Sciatic nerve (tissue), 2 donors: Measurements from ENCODE around the gene BCAS3. TPM values are rescaled to one million over a fixed set of nuclear protein-coding genes. Genes with fewer than 3 reads are reported as not detected.
A peak's percentile ranks its signal among the peaks of the same experiment; 100 is the strongest.

Experiments used
- ATAC-seq: fragments of 200-7000 bp; cut with Tn5 transposase; one replicate; pipeline ENCODE4 v1.9.1; 2020; ENCODE audit warnings: mild to moderate bottlenecking, moderate library complexity
- DNase-seq: peaks from one replicate; pipeline ENCODE4 v3.0.0-alpha.2; 2020; ENCODE audit warnings: low spot score
- intact Hi-C: fragments of 100-400 bp; cut with DNase I; formaldehyde crosslinking; loops from one replicate; pipeline ENCODE4 v1.14.2; 2022
- total RNA-seq: library from RNA; stranded (reverse); fragmentation: NEBNext Ultra II Directional; extraction: Animal tissue kit (Norgen Biotek cat#: 25700); gene quantifications from one replicate; pipeline ENCODE4 v1.2.1, GENCODE V29; 2021
- donor health status: DM: no; HTN: no; CAD: no.
- donor health status: DM: no; HTN: no; CAD: no.

Gene BCAS3
- total RNA-seq, 1 donor from 2014 or later = 42.5 TPM

GRCh38 chr17:61392679-61393078 lies 715.0 kb downstream of the BCAS3 start:
- ATAC-seq (no peak), DNase-seq (no peak)
- intact Hi-C loops = loop anchor here (10.0 kb wide), 2 partner anchors 378 to 678 kb away; no protein-coding TSS in a partner anchor

GRCh38 chr17:61393550-61393903 lies 715.9 kb downstream of the BCAS3 start:
- DNase-seq (no peak), ATAC-seq (no peak)
- intact Hi-C loops = loop anchor here (10.0 kb wide), 2 partner anchors 379 to 679 kb away; no protein-coding TSS in a partner anchor

- intact Hi-C loops = loop anchor here (10.0 kb wide), 2 partner anchors 379 to 679 kb away; no protein-coding TSS in a partner anchor
- DNase-seq (no peak), ATAC-seq (peak; percentile 26)
Measured at GRCh38 chr17:61393904-61394629, 716.4 kb downstream of the BCAS3 start.

DNA sequence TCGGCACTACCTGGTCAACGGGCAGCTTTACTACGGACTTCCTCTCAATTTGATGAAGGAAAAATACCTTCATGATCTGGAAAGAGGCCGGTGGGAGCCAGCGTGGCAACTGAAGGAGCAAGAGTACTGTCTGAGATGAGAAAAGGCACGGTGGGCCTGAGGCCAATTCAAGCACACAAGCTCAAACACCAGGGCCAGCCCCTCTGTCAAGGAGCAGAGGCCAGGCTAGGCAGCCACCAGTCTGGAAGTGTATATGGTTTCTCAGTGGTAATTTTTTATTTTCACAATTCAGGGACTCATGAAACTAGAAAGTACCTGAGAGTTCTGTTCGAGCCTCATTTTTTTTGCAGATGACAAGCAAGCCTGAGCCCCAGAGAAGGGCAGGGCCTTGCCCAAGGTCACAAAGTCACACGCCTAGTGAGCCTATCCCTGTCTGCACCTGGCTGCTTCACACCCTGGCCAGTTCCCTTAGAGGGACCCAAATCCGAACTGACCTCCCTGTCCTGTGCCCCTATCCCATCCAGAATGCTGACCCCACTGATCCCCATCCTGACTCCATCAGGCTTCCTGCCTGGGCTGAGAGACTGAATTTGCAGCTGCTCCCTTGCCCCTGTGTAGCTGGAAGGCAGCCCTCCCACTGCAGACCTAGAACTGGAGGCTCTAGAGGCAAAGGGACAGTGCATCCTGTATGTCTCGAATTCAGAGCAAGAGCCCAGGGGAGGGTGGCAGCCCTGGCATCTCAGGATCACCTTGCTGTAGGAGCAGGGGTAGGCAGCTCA lies 717.2 kb downstream of the BCAS3 start:
- ATAC-seq (no peak), DNase-seq (no peak)
- intact Hi-C loops = loop anchor here (10.0 kb wide), 2 partner anchors 380 to 680 kb away; no protein-coding TSS in a partner anchor

- no peak for DNase-seq
- ATAC-seq = no peak
- intact Hi-C loops = loop anchor here (10.0 kb wide), 2 partner anchors 381 to 681 kb away; no protein-coding TSS in a partner anchor
Measured at GRCh38 chr17:61395409-61395982, 717.8 kb downstream of the BCAS3 start.

- ATAC-seq = no peak
- DNase-seq = no peak
- intact Hi-C loops = loop anchor here (10.0 kb wide), 2 partner anchors 381 to 681 kb away; no protein-coding TSS in a partner anchor
Measured at GRCh38 chr17:61395983-61396585, 718.4 kb downstream of the BCAS3 start.

- DNase-seq (no peak), ATAC-seq (no peak)
- intact Hi-C loops = loop anchor here (10.0 kb wide), 2 partner anchors 382 to 682 kb away; no protein-coding TSS in a partner anchor
Measured at GRCh38 chr17:61396586-61397085, 719.0 kb downstream of the BCAS3 start.

DNA sequence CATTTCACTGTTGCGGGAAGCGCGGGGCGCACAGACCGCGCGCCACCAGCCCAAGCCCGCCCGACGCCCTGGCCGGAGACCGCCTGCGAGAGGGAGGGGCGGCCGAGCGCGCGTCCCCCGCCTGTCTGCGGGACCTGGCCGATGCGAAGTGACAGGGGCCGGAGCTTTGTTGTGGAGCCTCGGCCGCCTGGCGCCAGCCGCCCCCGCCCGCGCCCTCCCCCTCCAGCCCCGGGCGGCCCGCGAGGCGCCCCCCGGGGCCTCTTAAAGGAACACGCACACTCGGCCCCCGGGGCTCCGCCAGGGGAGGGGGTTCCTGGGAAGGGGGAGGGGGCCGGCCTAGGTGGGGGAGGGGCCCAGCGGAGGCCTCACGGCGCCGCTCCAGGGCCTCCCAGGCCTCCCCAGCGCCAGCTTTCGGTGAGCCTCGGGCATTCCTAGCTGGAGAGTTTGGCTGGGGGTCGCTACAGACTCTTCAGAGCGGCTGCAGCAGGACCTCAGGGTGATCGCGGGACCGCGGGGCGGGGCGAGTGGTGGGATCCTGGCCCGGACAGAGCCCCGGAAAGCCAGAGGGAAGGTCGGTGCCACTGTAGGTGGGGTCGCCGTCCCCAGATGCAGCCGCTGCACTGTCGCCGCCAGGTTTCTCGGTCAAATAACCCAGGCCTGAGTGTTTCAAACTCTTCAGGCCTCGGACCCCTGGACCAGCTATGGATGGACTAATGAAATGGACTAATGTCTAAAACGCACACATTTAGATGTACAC lies 719.6 kb downstream of the BCAS3 start:
- ATAC-seq = peak; percentile 12
- peak; percentile 64 for DNase-seq
- intact Hi-C loops = loop anchor here (10.0 kb wide), 2 partner anchors 382 to 682 kb away; no protein-coding TSS in a partner anchor

- peak; percentile 58 for DNase-seq
- ATAC-seq = no peak
- intact Hi-C loops = loop anchor here (10.0 kb wide), 2 partner anchors 384 to 684 kb away; no protein-coding TSS in a partner anchor
Measured at GRCh38 chr17:61398721-61399130, 721.1 kb downstream of the BCAS3 start.

- peak; percentile 78 for ATAC-seq
- peak; percentile 93 for DNase-seq
- intact Hi-C loops = loop anchor here (10.0 kb wide), 3 partner anchors 385 to 685 kb away; no protein-coding TSS in a partner anchor
Measured at GRCh38 chr17:61399131-61400065, 721.7 kb downstream of the BCAS3 start, which contains the start of gene TBX2. Gene TBX2 (plus strand): TSS chr17:61399843. CDS start chr17:61400177, 334 bp downstream.

GRCh38 chr17:61400066-61400716 lies 722.5 kb downstream of the BCAS3 start:
- intact Hi-C loops = loop anchor here (10.0 kb wide), 1 partner anchor 655 kb away; no protein-coding TSS in a partner anchor
- peak; percentile 64 for DNase-seq

GRCh38 chr17:61400717-61401388 lies 723.2 kb downstream of the BCAS3 start:
- ATAC-seq (no peak), DNase-seq (peak; percentile 64)
- intact Hi-C loops = loop anchor here (10.0 kb wide), 1 partner anchor 656 kb away; no protein-coding TSS in a partner anchor

More at GRCh38 chr17:61400066-61400716, 722.5 kb downstream of the BCAS3 start:
- no peak for ATAC-seq

DNA sequence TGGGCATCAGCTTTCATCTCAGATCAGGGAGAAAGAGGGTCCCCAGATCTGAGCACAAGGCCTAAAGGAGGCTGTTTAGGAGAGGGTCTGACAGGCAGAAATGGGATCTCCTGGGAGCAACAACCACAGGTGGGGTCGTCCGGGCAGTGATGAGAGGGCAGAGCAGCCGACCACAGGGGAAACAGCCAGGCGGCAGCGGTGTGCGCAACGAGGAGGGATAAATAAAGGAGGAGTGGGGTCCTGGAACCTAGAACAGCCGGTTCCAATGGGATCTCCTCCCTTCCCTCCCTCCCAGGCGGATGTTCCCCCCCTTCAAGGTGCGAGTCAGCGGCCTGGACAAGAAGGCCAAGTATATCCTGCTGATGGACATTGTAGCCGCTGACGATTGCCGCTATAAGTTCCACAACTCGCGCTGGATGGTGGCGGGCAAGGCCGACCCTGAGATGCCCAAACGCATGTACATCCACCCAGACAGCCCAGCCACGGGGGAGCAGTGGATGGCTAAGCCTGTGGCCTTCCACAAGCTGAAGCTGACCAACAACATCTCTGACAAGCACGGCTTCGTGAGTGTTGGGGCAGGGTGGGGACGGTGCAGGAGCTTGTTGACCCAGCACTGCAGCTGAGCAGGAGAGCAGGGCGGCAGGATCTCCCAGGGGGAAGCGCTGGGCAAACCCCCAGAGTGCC lies 723.9 kb downstream of the BCAS3 start:
- DNase-seq (peak; percentile 63), ATAC-seq (no peak)
- intact Hi-C loops = loop anchor here (10.0 kb wide), 1 partner anchor 657 kb away; no protein-coding TSS in a partner anchor

DNA sequence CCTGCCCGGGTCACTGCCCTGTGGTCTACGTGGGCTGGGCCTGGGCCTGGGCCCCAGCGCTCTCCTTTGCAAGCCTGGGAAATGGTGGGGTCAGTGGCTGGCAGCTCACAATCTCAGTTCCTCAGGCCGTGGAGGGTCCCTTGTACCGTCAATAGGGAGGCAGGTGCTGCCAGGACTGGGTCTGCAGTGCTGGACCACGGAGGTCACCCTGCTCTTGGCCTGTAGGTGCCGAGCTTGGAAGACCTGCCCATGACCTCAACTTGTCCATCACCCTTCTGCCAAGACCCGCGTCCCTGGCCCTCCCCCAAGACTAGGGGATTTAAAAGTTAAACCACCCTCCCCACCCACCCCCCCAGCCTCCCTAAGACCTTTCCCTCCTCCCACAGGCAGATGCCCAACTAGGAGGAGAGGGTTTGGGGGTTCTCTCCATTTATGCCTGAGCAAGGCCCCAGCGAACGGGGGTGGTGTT lies 724.5 kb downstream of the BCAS3 start:
- no peak for ATAC-seq
- intact Hi-C loops = loop anchor here (10.0 kb wide), 1 partner anchor 657 kb away; no protein-coding TSS in a partner anchor
- peak; percentile 56 for DNase-seq
